Lower lobe of right lung (tissue), 2 donors: ENCODE data around the gene BGN. TPM values are rescaled to one million over a fixed set of nuclear protein-coding genes. Genes with fewer than 3 reads are reported as not detected.

Source experiments
- ATAC-seq, 2 donors: fragments of 200-7000 bp; cut with Tn5 transposase; one replicate each; pipeline ENCODE4 v1.9.1; 2020 to 2022; ENCODE audit warnings: mild to moderate bottlenecking in 2 of 2, moderate library complexity in 2 of 2
- DNase-seq: peaks from one replicate; pipeline ENCODE4 v3.0.0-alpha.2; 2020
- H3K27ac ChIP-seq: fragments of 200-600 bp; one replicate; pipeline ENCODE4 v1.8.0; 2022
- H3K27me3 ChIP-seq: fragments of 200-600 bp; one replicate; pipeline ENCODE4 v1.8.0; 2022; ENCODE audit warnings: low read depth
- H3K36me3 ChIP-seq: fragments of 200-600 bp; one replicate; pipeline ENCODE4 v1.8.0; 2022; ENCODE audit warnings: mild to moderate bottlenecking
- H3K4me1 ChIP-seq: fragments of 200-600 bp; one replicate; pipeline ENCODE4 v1.8.0; 2022
- H3K4me3 ChIP-seq: fragments of 200-600 bp; one replicate; pipeline ENCODE4 v1.8.0; 2022; ENCODE audit warnings: mild to moderate bottlenecking
- H3K9me3 ChIP-seq: fragments of 200-600 bp; one replicate; pipeline ENCODE4 v1.8.0; 2022
- CTCF ChIP-seq: fragments of 200-600 bp; IDR thresholded peaks from one replicate; pipeline ENCODE4 v1.8.0; 2022; ENCODE audit warnings: antibody characterized with exemption, mild to moderate bottlenecking
- intact Hi-C: fragments of 100-400 bp; cut with DNase I; formaldehyde crosslinking; loops from one replicate; pipeline ENCODE4 v1.11.0; 2022
- total RNA-seq: library from RNA; stranded (reverse); fragmentation: NEBNext Ultra II Directional; extraction: Animal tissue kit (Norgen Biotek cat#: 25700); gene quantifications from one replicate; pipeline ENCODE4 v1.2.1, GENCODE V29; 2021
- donor health status: DM: no; HTN: yes; CAD: no; lungs with severe emphysema.

The BGN gene
- total RNA-seq, 1 donor from 2014 or later: 157 TPM

- H3K9me3 ChIP-seq: no peaks in the 10 kb centered on the region
- no peak overlapping the region for H3K4me3 ChIP-seq
- no peaks in the 10 kb centered on the region for H3K4me1 ChIP-seq
- ATAC-seq: no peak
- intact Hi-C loops: no loop called here
- H3K27ac ChIP-seq: no peak overlapping the region
- no peaks in the 10 kb centered on the region for H3K36me3 ChIP-seq
- no peak for TF ChIP-seq CTCF
- no peak for DNase-seq
- no peaks in the 10 kb centered on the region for H3K27me3 ChIP-seq
These were observed 10.6 kb downstream of the BGN start for GRCh38 chrX:153505361-153505760.

- intact Hi-C loops: no loop called here
- TF ChIP-seq CTCF: peak; percentile 80
- no peaks in the 10 kb centered on the region for H3K4me1 ChIP-seq
- ATAC-seq: peak; percentile 91 to 95
- H3K27ac ChIP-seq: no peak overlapping the region
- no peaks in the 10 kb centered on the region for H3K9me3 ChIP-seq
- H3K4me3 ChIP-seq: no peak overlapping the region
- no peaks in the 10 kb centered on the region for H3K27me3 ChIP-seq
- peak; percentile 86 for DNase-seq
- H3K36me3 ChIP-seq: no peaks in the 10 kb centered on the region
These were observed 12.9 kb downstream of the BGN start for GRCh38 chrX:153507484-153508178.

- no peak for DNase-seq
- H3K36me3 ChIP-seq: no peaks in the 10 kb centered on the region
- intact Hi-C loops: no loop called here
- TF ChIP-seq CTCF: no peak
- no peaks in the 10 kb centered on the region for H3K27me3 ChIP-seq
- H3K27ac ChIP-seq: no peak overlapping the region
- no peaks in the 10 kb centered on the region for H3K9me3 ChIP-seq
- H3K4me3 ChIP-seq: no peak overlapping the region
- H3K4me1 ChIP-seq: no peaks in the 10 kb centered on the region
- no peak for ATAC-seq
These were observed 14.8 kb downstream of the BGN start for GRCh38 chrX:153509592-153509991.

GRCh38 chrX:153510383-153510782, 15.6 kb downstream of the BGN start:
- Histone ChIP-seq H3K4me1 (no peaks in the 10 kb centered on the region), H3K4me3 (no peak overlapping the region), H3K9me3 (no peaks in the 10 kb centered on the region), H3K27ac (no peak overlapping the region), H3K36me3 (no peaks in the 10 kb centered on the region), H3K27me3 (no peaks in the 10 kb centered on the region)
- no peak for ATAC-seq
- DNase-seq: no peak
- TF ChIP-seq CTCF: no peak
- intact Hi-C loops: no loop called here

- Histone ChIP-seq H3K36me3 (no peaks in the 10 kb centered on the region), H3K9me3 (no peaks in the 10 kb centered on the region), H3K27me3 (peaks cover 5% of the 10 kb centered on the region), H3K4me1 (no peaks in the 10 kb centered on the region), H3K4me3 (no peak overlapping the region), H3K27ac (no peak overlapping the region)
- TF ChIP-seq CTCF: no peak
- no peak for DNase-seq
- intact Hi-C loops: no loop called here
- ATAC-seq: no peak
These were observed 17.2 kb downstream of the BGN start for GRCh38 chrX:153511784-153512500.
